Sciatic nerve (tissue), 2 donors: ENCODE data around the gene DNPEP. TPM values are rescaled to one million over a fixed set of nuclear protein-coding genes. Genes with fewer than 3 reads are reported as not detected.

ENCODE experiments used
- ATAC-seq: fragments of 200-7000 bp; cut with Tn5 transposase; one replicate; pipeline ENCODE4 v1.9.1; 2020; ENCODE audit warnings: mild to moderate bottlenecking, moderate library complexity
- DNase-seq: peaks from one replicate; pipeline ENCODE4 v3.0.0-alpha.2; 2020; ENCODE audit warnings: low spot score
- intact Hi-C: fragments of 100-400 bp; cut with DNase I; formaldehyde crosslinking; loops from one replicate; pipeline ENCODE4 v1.14.2; 2022
- total RNA-seq: library from RNA; stranded (reverse); fragmentation: NEBNext Ultra II Directional; extraction: Animal tissue kit (Norgen Biotek cat#: 25700); gene quantifications from one replicate; pipeline ENCODE4 v1.2.1, GENCODE V29; 2021
- donor health status: DM: no; HTN: no; CAD: no.
- donor health status: DM: no; HTN: no; CAD: no.

The DNPEP gene
- total RNA-seq, 1 donor from 2014 or later = 41.8 TPM

DNA sequence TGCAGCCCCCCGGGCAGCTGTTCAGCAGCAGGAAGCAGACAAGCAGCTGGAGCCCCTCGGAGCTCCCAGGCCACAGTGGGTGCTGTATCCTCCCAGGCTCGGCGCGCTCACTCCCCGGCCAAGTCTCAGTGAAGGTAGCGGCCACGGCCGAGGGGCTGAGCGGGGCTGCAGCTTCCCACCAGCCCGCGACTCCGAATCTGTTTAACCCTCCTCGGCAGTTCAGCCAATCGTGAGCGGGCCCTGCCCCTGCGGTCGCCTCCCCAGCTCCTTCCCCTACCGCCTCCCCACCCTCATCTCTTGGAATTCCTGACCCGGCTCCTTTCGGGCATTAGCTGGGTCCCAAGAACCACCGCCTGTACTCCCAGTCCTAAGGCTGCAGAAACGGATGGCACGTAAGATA lies 55.2 kb downstream of the DNPEP start, which contains the start of gene RESP18:
Gene RESP18 (minus strand): TSS at position 203 of the 400 bp plus-strand sequence.
- ATAC-seq (no peak), DNase-seq (no peak)
- intact Hi-C loops = no loop called here

- intact Hi-C loops = no loop called here
- no peak for DNase-seq
- ATAC-seq = peak; percentile 70
Measured at GRCh38 chr2:219331560-219332213, 56.0 kb downstream of the DNPEP start.

DNA sequence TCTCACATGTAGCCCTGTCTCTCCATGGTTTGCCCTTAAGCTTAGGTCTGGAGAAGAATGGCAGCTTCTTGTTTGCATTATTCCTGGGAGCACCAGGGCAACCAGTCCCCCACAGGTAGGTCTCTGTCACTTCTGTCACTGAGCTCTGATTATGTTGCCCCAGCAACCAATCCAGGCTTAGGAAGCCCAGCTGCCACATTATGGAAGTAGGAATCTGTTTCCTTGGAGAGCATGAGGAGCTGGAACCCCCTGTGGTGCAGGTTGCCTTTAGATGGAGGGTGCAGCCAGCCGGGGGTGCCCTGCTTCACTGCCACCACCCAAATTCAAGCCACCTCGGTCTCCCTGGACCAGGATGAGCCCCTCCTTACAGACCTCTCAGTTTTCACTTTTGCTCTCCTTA lies 60.0 kb downstream of the DNPEP start:
- no peak for DNase-seq
- intact Hi-C loops = no loop called here
- no peak for ATAC-seq

DNA sequence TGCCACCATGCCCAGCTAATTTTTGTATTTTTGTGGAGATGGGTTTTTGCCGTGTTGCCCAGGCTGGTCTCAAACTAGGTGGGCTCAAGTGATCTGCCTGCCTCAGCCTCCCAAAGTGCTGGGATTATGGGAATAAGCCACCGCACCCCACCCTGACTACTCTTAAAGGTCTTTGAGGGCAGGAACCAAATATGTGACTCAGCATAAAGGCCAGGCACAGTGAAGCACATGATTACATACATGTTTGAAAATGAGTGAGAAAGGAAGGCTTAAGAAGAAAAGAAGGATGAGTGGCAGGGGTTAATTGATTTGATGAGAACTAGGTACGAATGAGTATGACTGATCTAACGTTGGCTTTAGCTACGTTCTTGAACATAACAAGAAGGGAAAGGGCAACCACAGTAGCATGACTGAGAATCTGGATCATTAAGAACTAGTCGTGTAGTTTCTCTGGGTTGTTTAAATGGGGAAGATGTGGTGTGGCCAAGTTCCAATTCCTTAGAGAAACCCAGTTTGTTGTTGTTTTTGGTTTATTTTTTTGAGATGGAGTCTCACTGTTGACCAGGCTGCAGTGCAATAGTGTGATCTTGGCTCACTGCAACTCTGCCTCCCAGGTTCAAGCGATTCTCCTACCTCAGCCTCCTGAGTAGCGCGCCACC lies 61.9 kb downstream of the DNPEP start:
- intact Hi-C loops = no loop called here
- DNase-seq (no peak), ATAC-seq (no peak)

DNA sequence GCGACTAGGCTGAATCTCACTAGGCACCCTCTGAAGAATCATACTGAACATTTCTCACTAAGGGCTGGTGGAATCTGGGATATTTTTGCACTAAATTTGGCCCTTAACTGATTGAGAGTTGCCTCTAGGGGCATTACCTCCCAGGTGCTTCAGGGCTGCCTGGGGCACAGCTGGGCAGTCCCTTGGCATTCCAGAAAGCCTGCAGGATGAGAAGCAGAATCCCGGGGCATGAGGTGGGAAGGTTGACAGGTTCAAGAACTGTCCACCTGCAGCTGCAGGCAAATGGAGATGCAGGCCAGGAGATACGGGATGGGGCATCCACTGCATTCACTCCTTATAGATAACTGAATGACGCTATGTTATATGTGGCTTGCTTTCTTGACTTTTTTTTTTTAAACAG lies 62.6 kb downstream of the DNPEP start:
- ATAC-seq (no peak), DNase-seq (no peak)
- intact Hi-C loops = no loop called here

GRCh38 chr2:219323434-219323833 lies 64.3 kb downstream of the DNPEP start:
- DNase-seq (no peak), ATAC-seq (no peak)
- intact Hi-C loops = no loop called here

Other genes with a start within 250 kb of the DNPEP start
- 15.0 TPM for gene NHEJ1, start 227.1 kb downstream of the DNPEP start, total RNA-seq
- 3.3 TPM for gene SLC23A3, start 217.9 kb downstream of the DNPEP start, total RNA-seq
- gene CNPPD1, start 211.0 kb downstream of the DNPEP start, total RNA-seq = 55.8 TPM
- 75.7 TPM for gene RETREG2, start 209.6 kb downstream of the DNPEP start, total RNA-seq
- 40.8 TPM for gene ZFAND2B, start 181.1 kb downstream of the DNPEP start, total RNA-seq
- gene ABCB6, start 169.0 kb downstream of the DNPEP start, total RNA-seq = 32.6 TPM
- 39.9 TPM for gene ATG9A, start 158.3 kb downstream of the DNPEP start, total RNA-seq
- gene ANKZF1, start 158.1 kb downstream of the DNPEP start, total RNA-seq = 46.9 TPM
- gene GLB1L, start 142.5 kb downstream of the DNPEP start, total RNA-seq = 4.2 TPM
- 16.5 TPM for gene STK16, start 142.4 kb downstream of the DNPEP start, total RNA-seq
- not detected for gene TUBA4B, start 134.7 kb downstream of the DNPEP start, total RNA-seq
- 12.5 TPM for gene TUBA4A, start 134.0 kb downstream of the DNPEP start, total RNA-seq
- 120 TPM for gene DNAJB2, start 108.5 kb downstream of the DNPEP start, total RNA-seq
- 0.58 TPM for gene PTPRN, start 78.5 kb downstream of the DNPEP start, total RNA-seq
- not detected for gene RESP18, start 55.2 kb downstream of the DNPEP start, total RNA-seq
- 1.4 TPM for gene DES, start 30.5 kb upstream of the DNPEP start, total RNA-seq
- 7.2 TPM for gene SPEG, start 46.9 kb upstream of the DNPEP start, total RNA-seq
- gene GMPPA, start 111.0 kb upstream of the DNPEP start, total RNA-seq = 25.9 TPM
- 0.31 TPM for gene ASIC4, start 126.6 kb upstream of the DNPEP start, total RNA-seq
- 33.4 TPM for gene CHPF, start 155.9 kb upstream of the DNPEP start, total RNA-seq
- gene TMEM198, start 156.1 kb upstream of the DNPEP start, total RNA-seq = 2.1 TPM
- gene OBSL1, start 183.6 kb upstream of the DNPEP start, total RNA-seq = 85.2 TPM
- 0.53 TPM for gene INHA, start 184.4 kb upstream of the DNPEP start, total RNA-seq
- 58.5 TPM for gene STK11IP, start 209.9 kb upstream of the DNPEP start, total RNA-seq
- gene SLC4A3, start 239.7 kb upstream of the DNPEP start, total RNA-seq = 6.7 TPM